Esophagus (tissue), 2 donors: ENCODE results near the gene RCCD1. TPM values are rescaled to one million over a fixed set of nuclear protein-coding genes. Genes with fewer than 3 reads are reported as not detected.

Experiments used
- H3K27ac ChIP-seq, 2 donors: one replicate each; pipeline ENCODE4 v1.5.1; 2013; ENCODE audit warnings: low read depth in 2 of 2, mild to moderate bottlenecking in 2 of 2, inconsistent platforms in 1 of 2, low read length in 1 of 2, moderate library complexity in 1 of 2
- H3K27me3 ChIP-seq, 2 donors: one replicate each; pipeline ENCODE4 v1.6.1; 2013; ENCODE audit warnings: low read length in 2 of 2, control low read depth in 1 of 2, mild to moderate bottlenecking in 1 of 2; ENCODE audit not compliant: insufficient read depth in 2 of 2, control insufficient read depth in 1 of 2
- H3K36me3 ChIP-seq, 2 donors: one replicate each; pipeline ENCODE4 v1.6.1; 2013; ENCODE audit warnings: low read length in 1 of 2; ENCODE audit not compliant: control insufficient read depth in 2 of 2, insufficient read depth in 2 of 2
- H3K4me1 ChIP-seq, 2 donors: one replicate each; pipeline ENCODE4 v1.6.1; 2013; ENCODE audit warnings: low read length in 1 of 2; ENCODE audit not compliant: control insufficient read depth in 2 of 2, insufficient read depth in 2 of 2
- H3K4me3 ChIP-seq, 2 donors: one replicate each; pipeline ENCODE4 v1.5.1; 2013; ENCODE audit warnings: low read length in 2 of 2, mild to moderate bottlenecking in 2 of 2, low read depth in 1 of 2, moderate library complexity in 1 of 2
- H3K9me3 ChIP-seq, 2 donors: one replicate each; pipeline ENCODE4 v1.6.1; 2013; ENCODE audit warnings: mild to moderate bottlenecking in 2 of 2, low read depth in 1 of 2, low read length in 1 of 2, moderate library complexity in 1 of 2; ENCODE audit not compliant: control insufficient read depth in 2 of 2, insufficient read depth in 1 of 2
- WGBS, 2 donors: extraction: QIAGEN DNeasy Blood & Tissue Kit; methylation state at CpG; one replicate each; pipeline ENCODE4 v1.1.7; 2013; 5-methylcytosine and 5-hydroxymethylcytosine counted together
- polyA plus RNA-seq, 2 donors: library from polyadenylated mRNA; stranded (reverse); fragments of 200-250 nt; gene quantifications; one replicate each; pipeline ENCODE4 v1.2.3, GENCODE V29; 2013
- donor health status: healthy with polysubstance abuse.
- donor health status: Bipolar disorder and iron deficiency.

The RCCD1 gene
- polyA plus RNA-seq, 2 donors, result 8.1 to 8.7 TPM

GRCh38 chr15:90911302-90911623 is 43.4 kb upstream of the RCCD1 start:
- Histone ChIP-seq H3K4me1 (no peaks in the 10 kb centered on the region), H3K27me3 (no peaks in the 10 kb centered on the region), H3K9me3 (no peaks in the 10 kb centered on the region), H3K27ac (no peak overlapping the region), H3K4me3 (no peak overlapping the region), H3K36me3 (peaks cover 38 to 71% of the 10 kb centered on the region in 2 donors)
- WGBS, 2 donors, result 89 to 91% methylated on average over 19 of the region's 19 CpGs

GRCh38 chr15:90911906-90912769 is 42.5 kb upstream of the RCCD1 start:
- H3K4me3 ChIP-seq, result no peak overlapping the region
- no peaks in the 10 kb centered on the region for H3K4me1 ChIP-seq
- 94 to 95% methylated on average over 30 of the region's 30 CpGs for WGBS, 2 donors
- H3K36me3 ChIP-seq, result peaks cover 33 to 68% of the 10 kb centered on the region in 2 donors
- no peaks in the 10 kb centered on the region for H3K9me3 ChIP-seq
- no peaks in the 10 kb centered on the region for H3K27me3 ChIP-seq
- H3K27ac ChIP-seq, result no peak overlapping the region

- H3K36me3 ChIP-seq, result peaks cover 33 to 70% of the 10 kb centered on the region in 2 donors
- no peak overlapping the region for H3K27ac ChIP-seq
- no peak overlapping the region for H3K4me3 ChIP-seq
- H3K9me3 ChIP-seq, result no peaks in the 10 kb centered on the region
- peaks cover 0 to 3% of the 10 kb centered on the region in 2 donors for H3K4me1 ChIP-seq
- H3K27me3 ChIP-seq, result no peaks in the 10 kb centered on the region
- WGBS, 2 donors, result 97% methylated on average over 7 of the region's 7 CpGs
These were observed 42.0 kb upstream of the RCCD1 start for GRCh38 chr15:90912770-90913075.

- Histone ChIP-seq H3K36me3 (peaks cover 36 to 77% of the 10 kb centered on the region in 2 donors), H3K4me3 (no peak overlapping the region), H3K27me3 (no peaks in the 10 kb centered on the region), H3K4me1 (peaks cover 0 to 3% of the 10 kb centered on the region in 2 donors), H3K9me3 (no peaks in the 10 kb centered on the region), H3K27ac (no peak overlapping the region)
- 93 to 94% methylated on average over 12 of the region's 12 CpGs for WGBS, 2 donors
These were observed 41.2 kb upstream of the RCCD1 start for GRCh38 chr15:90913398-90913944.

GRCh38 chr15:90914305-90915080 is 40.2 kb upstream of the RCCD1 start:
- Histone ChIP-seq H3K9me3 (no peaks in the 10 kb centered on the region), H3K36me3 (peaks cover 36 to 78% of the 10 kb centered on the region in 2 donors), H3K27ac (no peak overlapping the region), H3K4me1 (peaks cover 0 to 3% of the 10 kb centered on the region in 2 donors), H3K27me3 (no peaks in the 10 kb centered on the region), H3K4me3 (no peak overlapping the region)
- 90 to 91% methylated on average over 22 of the region's 22 CpGs for WGBS, 2 donors

- H3K27ac ChIP-seq, result no peak overlapping the region
- H3K9me3 ChIP-seq, result no peaks in the 10 kb centered on the region
- no peaks in the 10 kb centered on the region for H3K27me3 ChIP-seq
- H3K4me3 ChIP-seq, result no peak overlapping the region
- H3K4me1 ChIP-seq, result peaks cover 0 to 3% of the 10 kb centered on the region in 2 donors
- 71 to 82% methylated on average over 7 of the region's 7 CpGs for WGBS, 2 donors
- H3K36me3 ChIP-seq, result peaks cover 38 to 82% of the 10 kb centered on the region in 2 donors
These were observed 39.4 kb upstream of the RCCD1 start for GRCh38 chr15:90915216-90915807.

- Histone ChIP-seq H3K4me3 (no peak overlapping the region), H3K9me3 (no peaks in the 10 kb centered on the region), H3K27me3 (no peaks in the 10 kb centered on the region), H3K27ac (no peak overlapping the region), H3K36me3 (peaks cover 36 to 77% of the 10 kb centered on the region in 2 donors), H3K4me1 (peaks cover 0 to 3% of the 10 kb centered on the region in 2 donors)
- 72 to 81% methylated on average over 24 to 25 of the region's 25 CpGs for WGBS, 2 donors
These were observed 38.8 kb upstream of the RCCD1 start for GRCh38 chr15:90915808-90916440.

- Histone ChIP-seq H3K4me1 (peaks cover 0 to 3% of the 10 kb centered on the region in 2 donors), H3K9me3 (no peaks in the 10 kb centered on the region), H3K36me3 (peaks cover 31 to 75% of the 10 kb centered on the region in 2 donors), H3K27ac (no peak overlapping the region), H3K27me3 (no peaks in the 10 kb centered on the region), H3K4me3 (no peak overlapping the region)
- WGBS, 2 donors, result 88 to 89% methylated on average over 11 of the region's 11 CpGs
These were observed 38.2 kb upstream of the RCCD1 start for GRCh38 chr15:90916461-90916860.

- Histone ChIP-seq H3K9me3 (no peaks in the 10 kb centered on the region), H3K27ac (no peak overlapping the region), H3K27me3 (no peaks in the 10 kb centered on the region), H3K4me3 (no peak overlapping the region), H3K36me3 (peaks cover 24 to 65% of the 10 kb centered on the region in 2 donors), H3K4me1 (peaks cover 0 to 3% of the 10 kb centered on the region in 2 donors)
- 93 to 94% methylated on average over 12 of the region's 12 CpGs for whole genome bisulfite sequencing, 2 donors
These were observed 37.1 kb upstream of the RCCD1 start for GRCh38 chr15:90917569-90917968.
